Loucy (cell line): ENCODE results near the gene SNX19.

ENCODE experiments used
- H2AFZ ChIP-seq: fragments of 200-600 bp; sonication (generic); 2 replicates; pipeline ENCODE4 v1.6.0; 2016; ENCODE audit warnings: antibody characterized with exemption, mild to moderate bottlenecking, low read length, moderate library complexity
- H3F3A ChIP-seq: fragments of 200-600 bp; 2 replicates; pipeline ENCODE4 v1.6.0; 2016; ENCODE audit warnings: antibody characterized with exemption, low read depth, mild to moderate bottlenecking
- H3K27me3 ChIP-seq: fragments of 200-600 bp; sonication (generic); 2 replicates; pipeline ENCODE4 v1.6.1; 2014; ENCODE audit warnings: low read length, mild to moderate bottlenecking; ENCODE audit not compliant: insufficient read depth, poor library complexity, severe bottlenecking
- H3K36me3 ChIP-seq: fragments of 200-600 bp; sonication (generic); 2 replicates; pipeline ENCODE4 v1.6.1; 2016; ENCODE audit warnings: low read length; ENCODE audit not compliant: insufficient read depth
- H3K4me1 ChIP-seq: fragments of 200-600 bp; sonication (generic); 2 replicates; pipeline ENCODE4 v1.5.1; 2014; ENCODE audit warnings: low read length, mild to moderate bottlenecking; ENCODE audit not compliant: insufficient read depth, poor library complexity, severe bottlenecking
- H3K4me2 ChIP-seq: fragments of 200-600 bp; sonication (generic); 2 replicates; pipeline ENCODE4 v1.6.0; 2014; ENCODE audit warnings: antibody characterized with exemption, low read length, low read depth, mild to moderate bottlenecking; ENCODE audit not compliant: poor library complexity, severe bottlenecking
- H3K4me3 ChIP-seq: fragments of 200-600 bp; sonication (generic); 2 replicates; pipeline ENCODE4 v1.5.1; 2014; ENCODE audit warnings: low read length, mild to moderate bottlenecking, mixed read lengths; ENCODE audit not compliant: poor library complexity, severe bottlenecking
- H3K79me2 ChIP-seq: fragments of 200-600 bp; sonication (generic); 2 replicates; pipeline ENCODE4 v1.6.1; 2014; ENCODE audit warnings: low read length; ENCODE audit not compliant: insufficient read depth
- H3K9ac ChIP-seq: fragments of 200-600 bp; sonication (generic); 2 replicates; pipeline ENCODE4 v1.6.0; 2014; ENCODE audit warnings: mild to moderate bottlenecking, low read depth, low read length, moderate library complexity; ENCODE audit not compliant: poor library complexity, severe bottlenecking
- H3K9me2 ChIP-seq: fragments of 200-600 bp; sonication (generic); replicated peaks from 2 replicates; pipeline ENCODE4 v1.6.1; 2016; ENCODE audit warnings: low read depth, low read length, mixed read lengths
- H3K9me3 ChIP-seq: fragments of 200-600 bp; sonication (generic); 2 replicates; pipeline ENCODE4 v1.6.1; 2014; ENCODE audit warnings: mild to moderate bottlenecking, antibody characterized with exemption, low read length, low read depth; ENCODE audit not compliant: insufficient read depth
- H4K20me1 ChIP-seq: fragments of 200-600 bp; sonication (generic); 2 replicates; pipeline ENCODE4 v1.6.0; 2014; ENCODE audit warnings: antibody characterized with exemption, low read length, mild to moderate bottlenecking; ENCODE audit not compliant: insufficient read depth, poor library complexity, severe bottlenecking
- CTCF ChIP-seq: fragments of 200-600 bp; sonication (generic); conservative IDR thresholded peaks from 2 replicates; pipeline ENCODE4 v1.5.1; 2014; ENCODE audit warnings: mild to moderate bottlenecking, antibody characterized with exemption, low read length
- EZH2phosphoT487 ChIP-seq: fragments of 200-600 bp; IDR thresholded peaks from 2 replicates; pipeline ENCODE4 v1.6.1; 2018; ENCODE audit warnings: antibody characterized with exemption, mild to moderate bottlenecking, moderate library complexity, borderline replicate concordance

SNX19 gene

GRCh38 chr11:130866831-130867230 lies 49.4 kb downstream of the SNX19 start:
- Histone ChIP-seq H3K9ac (no peak overlapping the region), H3K9me3 (no peaks in the 10 kb centered on the region), H3K36me3 (no peaks in the 10 kb centered on the region), H3K27me3 (no peaks in the 10 kb centered on the region), H3K4me2 (no peak overlapping the region), H3K4me3 (no peak overlapping the region), H4K20me1 (no peaks in the 10 kb centered on the region), H3F3A (no peaks in the 10 kb centered on the region), H3K79me2 (no peaks in the 10 kb centered on the region), H2AFZ (no peak overlapping the region), H3K9me2 (no peaks in the 10 kb centered on the region), H3K4me1 (no peaks in the 10 kb centered on the region)
- TF ChIP-seq CTCF, result no peak
- TF ChIP-seq EZH2phosphoT487, result no peak

GRCh38 chr11:130865774-130866114 lies 50.5 kb downstream of the SNX19 start:
- no peaks in the 10 kb centered on the region for H4K20me1 ChIP-seq

GRCh38 chr11:130865091-130865773 lies 51.0 kb downstream of the SNX19 start:
- H3F3A ChIP-seq, result no peaks in the 10 kb centered on the region
- no peaks in the 10 kb centered on the region for H3K36me3 ChIP-seq
- H3K79me2 ChIP-seq, result no peaks in the 10 kb centered on the region
- H3K9me2 ChIP-seq, result no peaks in the 10 kb centered on the region
- H3K4me1 ChIP-seq, result no peaks in the 10 kb centered on the region
- no peaks in the 10 kb centered on the region for H3K27me3 ChIP-seq
- TF ChIP-seq EZH2phosphoT487 (no peak), CTCF (no peak)
- no peak overlapping the region for H3K9ac ChIP-seq
- no peaks in the 10 kb centered on the region for H4K20me1 ChIP-seq
- no peaks in the 10 kb centered on the region for H3K9me3 ChIP-seq
- no peak overlapping the region for H2AFZ ChIP-seq
- H3K4me3 ChIP-seq, result no peak overlapping the region
- no peak overlapping the region for H3K4me2 ChIP-seq

More at GRCh38 chr11:130865774-130866114, 50.5 kb downstream of the SNX19 start:
- no peak overlapping the region for H3K4me3 ChIP-seq
- no peaks in the 10 kb centered on the region for H3K9me3 ChIP-seq
- H3K4me1 ChIP-seq, result no peaks in the 10 kb centered on the region
- H3K36me3 ChIP-seq, result no peaks in the 10 kb centered on the region
- no peaks in the 10 kb centered on the region for H3K27me3 ChIP-seq
- H3K79me2 ChIP-seq, result no peaks in the 10 kb centered on the region
- H2AFZ ChIP-seq, result no peak overlapping the region
- H3F3A ChIP-seq, result no peaks in the 10 kb centered on the region
- H3K9ac ChIP-seq, result no peak overlapping the region
- no peak overlapping the region for H3K4me2 ChIP-seq
- TF ChIP-seq EZH2phosphoT487, result no peak
- TF ChIP-seq CTCF, result no peak
- H3K9me2 ChIP-seq, result no peaks in the 10 kb centered on the region
